Sciatic nerve (tissue), 2 donors: Measurements from ENCODE around the gene CDKL2. TPM values are rescaled to one million over a fixed set of nuclear protein-coding genes. Genes with fewer than 3 reads are reported as not detected.
A peak's percentile ranks its signal among the peaks of the same experiment; 100 is the strongest.
"Not testable (repeated sequence)": the region's sequence is repeated elsewhere in the genome, so short reads cannot be mapped to it uniquely, and the experiment has no call there.

Experiments
- ATAC-seq: fragments of 200-7000 bp; cut with Tn5 transposase; one replicate; pipeline ENCODE4 v1.9.1; 2020; ENCODE audit warnings: mild to moderate bottlenecking, moderate library complexity
- DNase-seq: peaks from one replicate; pipeline ENCODE4 v3.0.0-alpha.2; 2020; ENCODE audit warnings: low spot score
- intact Hi-C: fragments of 100-400 bp; cut with DNase I; formaldehyde crosslinking; loops from one replicate; pipeline ENCODE4 v1.14.2; 2022
- total RNA-seq: library from RNA; stranded (reverse); fragmentation: NEBNext Ultra II Directional; extraction: Animal tissue kit (Norgen Biotek cat#: 25700); gene quantifications from one replicate; pipeline ENCODE4 v1.2.1, GENCODE V29; 2021
- donor health status: DM: no; HTN: no; CAD: no.
- donor health status: DM: no; HTN: no; CAD: no.

Gene CDKL2
- total RNA-seq: 2.4 TPM

DNA sequence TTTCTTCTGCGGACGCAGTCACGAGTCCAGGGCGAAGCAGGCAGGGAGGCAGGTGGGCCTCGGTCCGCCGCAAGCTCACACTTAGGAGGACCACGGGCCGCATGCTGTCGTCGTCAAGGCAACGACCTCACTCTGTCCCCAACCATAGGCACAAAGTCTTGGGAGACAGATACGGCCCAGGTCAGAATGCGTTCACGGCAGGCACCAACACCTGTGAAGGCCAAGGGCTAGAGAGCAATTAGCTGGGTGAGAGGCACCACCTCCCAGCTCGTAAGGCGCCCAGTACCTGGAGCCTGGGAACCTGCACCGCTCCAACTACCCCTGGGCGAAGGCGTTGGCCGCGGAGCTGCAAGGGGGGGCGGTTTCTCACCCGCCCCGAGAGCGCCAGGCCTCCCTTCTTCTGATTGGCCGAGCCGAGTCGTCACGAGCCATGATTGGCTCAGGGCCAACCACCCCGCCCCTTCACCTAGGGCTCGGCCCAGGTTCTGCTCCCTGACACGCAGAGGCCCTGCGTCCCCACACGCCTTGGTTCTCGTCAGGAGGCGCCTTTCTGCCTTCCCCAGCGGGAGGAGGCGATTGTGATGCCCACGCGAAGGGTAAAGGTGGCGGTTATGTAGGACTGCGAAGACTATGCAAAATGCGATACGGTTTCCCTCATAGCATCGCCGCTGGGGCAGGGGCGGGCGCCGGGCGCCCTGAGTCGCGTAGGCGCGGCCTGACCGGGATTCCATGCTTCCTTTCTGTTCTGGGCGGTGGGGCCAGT, at the start of gene CDKL2:
Gene CDKL2, minus strand, starts transcription at position 355 of the 763 bp plus-strand sequence. CDS start 4,540 bp downstream, outside the sequence.
- DNase-seq: peak; percentile 87
- peak; percentile 93 for ATAC-seq
- intact Hi-C loops: no loop called here

DNA sequence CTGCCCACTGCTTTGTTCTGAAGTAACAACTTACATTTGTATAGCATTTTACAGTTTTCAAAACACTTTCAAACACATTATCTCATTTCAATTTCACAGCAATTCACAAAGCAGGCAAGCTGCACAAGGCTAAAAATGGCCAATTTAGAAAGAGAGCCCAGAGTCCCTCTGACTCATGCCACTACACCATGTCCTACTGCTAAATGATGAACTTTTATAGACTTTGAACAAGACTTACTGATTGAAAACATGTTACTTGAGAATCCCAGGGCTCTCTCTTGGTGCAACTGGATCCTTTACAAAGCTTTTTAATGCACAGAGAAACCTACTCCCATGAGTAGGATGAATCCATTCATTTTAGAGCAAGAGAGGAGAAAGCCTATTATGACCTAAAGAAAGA, 48.6 kb upstream of the CDKL2 start:
- intact Hi-C loops: loop anchor here (10.0 kb wide), 1 partner anchor 46 kb away; the partner anchor contains the start of gene USO1
- DNase-seq (no peak), ATAC-seq (no peak)

DNA sequence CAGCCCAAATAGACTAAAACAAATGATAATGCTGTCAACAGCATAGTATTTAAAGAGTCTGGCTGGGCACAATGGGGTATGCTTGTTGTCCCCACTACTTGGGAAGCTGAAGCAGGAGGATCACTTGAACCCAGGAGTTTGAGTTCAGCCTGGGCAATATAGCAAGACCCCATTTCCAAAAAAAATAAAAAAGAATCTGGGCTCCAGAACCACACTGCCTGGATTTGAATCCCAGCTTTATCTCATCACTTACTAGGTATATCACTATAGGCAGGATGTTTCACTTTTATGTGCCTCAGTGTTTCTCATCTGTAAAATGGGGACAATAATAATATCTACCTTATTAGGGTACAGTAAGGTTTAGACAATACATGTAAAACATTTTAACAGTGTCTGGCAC, 48.1 kb upstream of the CDKL2 start:
- intact Hi-C loops: loop anchor here (10.0 kb wide), 1 partner anchor 46 kb away; the partner anchor contains the start of gene USO1
- DNase-seq: no peak
- no peak for ATAC-seq

DNA sequence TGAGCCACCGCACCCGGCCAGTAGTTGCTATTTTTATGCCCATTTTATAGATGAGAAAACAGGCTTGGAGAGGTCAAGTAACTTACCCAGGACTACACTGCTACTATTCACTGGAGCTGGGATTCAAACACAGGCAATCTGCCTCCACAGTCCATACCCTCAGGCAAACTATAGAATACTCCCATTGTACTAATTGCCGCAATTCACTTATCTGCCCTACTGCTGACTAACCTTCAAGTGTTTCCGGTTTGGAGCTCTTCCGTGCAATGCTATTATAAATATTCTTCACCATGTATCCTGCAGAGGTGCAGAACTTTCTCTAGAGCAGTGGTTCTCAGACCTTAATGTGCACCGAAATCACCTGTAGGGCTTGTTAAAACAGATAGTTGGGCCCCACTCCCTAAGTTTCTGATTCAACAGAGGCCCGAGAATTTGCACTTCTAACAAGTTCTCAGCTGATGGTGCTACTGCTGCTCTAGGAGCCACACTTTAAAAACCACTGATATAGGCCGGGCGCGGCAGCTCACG, 44.7 kb upstream of the CDKL2 start:
- DNase-seq: no peak
- intact Hi-C loops: loop anchor here (10.0 kb wide), 1 partner anchor 50 kb away; the partner anchor contains the start of gene USO1
- ATAC-seq: no peak

DNA sequence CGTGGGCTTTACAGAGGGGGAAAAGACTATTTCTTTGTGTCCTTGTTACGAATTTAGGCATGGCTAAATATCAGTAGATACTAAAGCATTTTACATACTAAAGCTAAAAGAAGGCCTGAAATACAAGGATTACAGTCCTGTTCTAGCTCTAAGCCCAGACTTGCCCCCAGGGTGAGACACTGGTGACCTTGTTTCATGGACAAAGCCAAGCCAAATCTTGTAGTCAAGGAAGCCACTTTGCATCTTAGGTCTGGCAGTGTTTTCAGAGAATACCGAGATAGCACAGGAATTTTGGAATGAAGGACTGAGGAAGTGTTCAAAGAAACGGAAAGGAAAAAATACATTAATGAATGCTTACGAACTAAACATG, 43.6 kb upstream of the CDKL2 start:
- DNase-seq (no peak), ATAC-seq (peak; percentile 0)
- intact Hi-C loops: loop anchor here (10.0 kb wide), 1 partner anchor 51 kb away; the partner anchor contains the start of gene USO1

DNA sequence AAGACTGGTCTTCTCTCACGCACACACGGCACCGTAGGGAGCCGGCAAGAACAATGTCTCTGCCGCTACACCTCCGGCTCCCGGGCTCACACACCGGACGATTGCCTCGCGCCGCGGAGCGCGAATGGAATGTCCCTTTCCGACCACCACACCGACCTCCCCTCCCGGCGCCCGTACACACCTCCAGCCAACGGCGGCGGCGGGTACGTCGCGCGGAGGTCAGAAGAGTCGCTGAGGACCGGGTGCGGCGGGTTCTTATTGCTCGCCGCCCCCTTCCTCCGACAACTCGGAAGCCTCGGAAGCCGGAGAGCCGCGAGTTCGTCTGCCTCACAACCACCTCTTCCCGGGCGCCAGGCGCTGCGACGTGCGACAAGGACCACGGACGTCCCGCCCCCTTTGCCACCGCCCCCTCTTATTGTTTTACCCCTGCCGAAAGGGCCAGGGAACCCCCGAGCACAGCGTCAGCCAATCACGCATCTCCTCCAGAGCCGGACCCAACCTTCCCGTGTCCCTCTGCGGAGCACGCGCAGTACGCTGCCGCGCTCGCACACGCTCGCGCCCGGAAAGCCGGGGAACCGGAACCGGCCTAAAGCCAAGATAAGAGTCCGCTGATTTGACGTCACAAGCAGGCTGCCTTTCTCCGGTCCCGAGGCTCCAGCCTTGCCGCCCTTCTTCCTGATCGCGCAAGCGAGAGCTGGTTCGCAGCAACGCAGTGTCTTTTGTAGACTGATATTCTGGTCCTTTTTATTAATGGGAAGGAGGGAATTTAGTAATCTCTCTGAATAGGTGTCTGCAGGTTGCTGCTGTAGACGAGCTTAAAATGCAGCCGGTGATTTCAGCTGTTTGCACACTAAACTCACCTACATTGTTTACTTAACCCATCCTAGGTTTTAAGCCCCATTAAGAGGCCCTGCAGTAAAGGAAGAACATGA, 43.0 kb upstream of the CDKL2 start, which contains the start of gene G3BP2:
Gene G3BP2, minus strand, starts transcription at position 385 of the 932 bp plus-strand sequence. CDS start 11,386 bp downstream, outside the sequence.
- intact Hi-C loops: loop anchor here (10.0 kb wide), 1 partner anchor 52 kb away; the partner anchor contains the start of gene USO1
- DNase-seq (peak; percentile 98), ATAC-seq (peak; percentile 100)

DNA sequence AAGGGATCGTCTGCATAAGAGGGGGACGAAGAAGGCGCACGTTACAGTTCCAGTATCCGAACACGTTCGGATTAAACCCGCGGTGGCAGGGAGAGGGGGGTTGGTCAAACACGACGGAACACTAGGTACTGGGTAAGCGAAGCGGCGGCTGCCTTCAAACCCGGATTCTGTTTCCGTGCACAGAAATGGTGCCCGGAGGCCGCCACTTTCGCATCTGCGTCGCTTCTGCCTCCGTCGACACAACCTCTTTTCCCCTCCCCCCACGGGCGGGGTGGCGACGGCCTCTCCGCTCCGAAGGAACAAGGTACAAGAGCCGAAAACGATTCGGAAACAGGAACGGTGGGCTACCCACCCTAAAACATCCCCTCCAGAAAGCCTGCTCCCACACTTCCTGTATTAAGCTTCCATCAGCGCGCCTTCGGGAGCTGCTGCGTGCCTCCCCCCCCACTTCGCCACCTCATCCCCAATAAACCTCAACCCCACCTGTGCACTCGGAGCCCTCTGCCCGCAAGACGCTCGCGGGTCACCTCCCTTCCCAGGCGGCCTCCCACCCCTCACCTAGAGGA, 42.2 kb upstream of the CDKL2 start:
- ATAC-seq (peak; percentile 50), DNase-seq (peak; percentile 83)
- intact Hi-C loops: loop anchor here (10.0 kb wide), 1 partner anchor 52 kb away; the partner anchor contains the start of gene USO1

DNA sequence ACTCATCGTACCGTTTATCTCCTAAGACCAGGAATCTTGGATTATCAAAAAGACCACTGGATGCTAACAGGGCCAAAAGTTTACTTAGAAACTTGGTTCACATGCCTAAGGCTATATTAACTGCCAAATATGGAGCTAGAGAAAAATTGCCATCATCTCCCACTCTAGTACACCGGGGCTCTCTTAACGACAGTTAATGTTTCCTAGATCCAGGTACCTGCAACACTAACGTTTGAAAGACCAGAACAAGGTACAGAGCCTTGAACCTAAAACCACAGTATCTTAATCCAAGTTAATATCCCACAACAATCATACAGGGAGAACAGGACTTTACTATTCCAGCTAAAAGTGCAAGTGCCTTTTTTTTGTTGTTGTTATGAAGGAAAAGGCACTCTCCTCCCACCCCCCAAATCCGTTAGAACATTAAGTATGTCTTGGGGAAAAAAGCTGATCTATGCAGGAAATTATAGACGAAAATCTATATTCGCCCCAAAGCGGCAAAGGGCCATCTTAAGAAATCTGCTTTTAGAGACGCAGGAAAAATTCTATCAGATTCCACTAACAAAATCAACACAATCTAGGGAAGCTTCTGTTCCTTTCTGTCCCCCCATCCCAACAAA, 41.6 kb upstream of the CDKL2 start:
- intact Hi-C loops: loop anchor here (10.0 kb wide), 1 partner anchor 53 kb away; the partner anchor contains the start of gene USO1
- ATAC-seq: no peak
- no peak for DNase-seq

DNA sequence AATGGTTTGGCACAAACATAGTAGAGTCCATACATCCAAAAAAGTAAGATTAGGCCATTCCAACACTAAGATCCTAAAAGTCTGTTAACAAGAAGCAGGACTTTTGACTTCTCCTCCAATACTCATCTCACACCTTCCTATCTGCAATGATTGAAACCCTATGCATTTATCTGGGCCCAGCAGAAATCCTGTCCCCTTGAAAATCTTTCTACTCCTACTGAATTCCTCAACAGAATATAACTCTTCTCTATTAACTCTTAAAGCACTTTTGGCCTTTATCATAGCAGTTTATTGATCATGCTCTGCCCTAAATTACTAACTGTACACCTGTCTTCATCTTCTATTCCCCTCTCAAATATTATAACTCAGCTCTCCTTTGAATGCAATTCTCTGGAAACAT, 38.3 kb upstream of the CDKL2 start:
- no peak for ATAC-seq
- no peak for DNase-seq
- intact Hi-C loops: no loop called here

DNA sequence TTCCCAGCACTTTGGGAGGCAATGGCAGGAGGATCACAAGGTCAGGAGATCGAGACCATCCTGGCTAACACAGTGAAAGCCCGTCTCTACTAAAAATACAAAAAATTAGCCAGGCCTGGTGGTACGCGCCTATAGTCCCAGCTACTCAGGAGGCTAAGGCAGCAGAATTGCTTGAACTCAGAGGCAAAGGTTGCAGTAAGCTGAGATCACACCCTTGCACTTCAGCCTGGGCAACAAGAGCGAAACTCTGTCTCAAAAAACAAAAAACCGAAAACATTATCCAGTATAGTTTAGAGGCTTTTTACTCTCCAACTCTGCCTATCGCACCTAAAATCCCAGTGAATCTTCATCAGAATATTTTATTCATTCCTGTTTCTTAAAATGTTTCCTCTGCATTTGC, 37.3 kb upstream of the CDKL2 start:
- intact Hi-C loops, ATAC-seq, DNase-seq: not testable (repeated sequence)

DNA sequence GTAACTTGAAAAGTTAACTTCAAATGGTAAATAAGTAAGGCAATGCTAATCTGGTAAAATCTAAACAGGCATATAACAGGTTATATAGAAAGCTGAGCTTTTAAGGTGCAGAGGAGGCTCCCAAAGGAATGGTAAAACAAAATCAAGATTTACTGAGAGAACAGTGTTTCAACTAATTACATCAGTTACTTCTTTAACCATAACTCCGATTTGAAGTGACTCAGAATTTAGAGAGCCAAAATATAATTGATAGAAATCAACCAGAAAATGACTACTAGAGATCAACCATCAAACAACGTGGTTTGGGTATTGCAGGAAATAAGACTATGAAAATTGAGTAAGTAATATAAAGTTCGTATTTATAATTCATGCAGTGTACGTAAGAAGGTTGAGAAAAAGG, 36.0 kb upstream of the CDKL2 start:
- ATAC-seq (no peak), DNase-seq (no peak)
- intact Hi-C loops: no loop called here

DNA sequence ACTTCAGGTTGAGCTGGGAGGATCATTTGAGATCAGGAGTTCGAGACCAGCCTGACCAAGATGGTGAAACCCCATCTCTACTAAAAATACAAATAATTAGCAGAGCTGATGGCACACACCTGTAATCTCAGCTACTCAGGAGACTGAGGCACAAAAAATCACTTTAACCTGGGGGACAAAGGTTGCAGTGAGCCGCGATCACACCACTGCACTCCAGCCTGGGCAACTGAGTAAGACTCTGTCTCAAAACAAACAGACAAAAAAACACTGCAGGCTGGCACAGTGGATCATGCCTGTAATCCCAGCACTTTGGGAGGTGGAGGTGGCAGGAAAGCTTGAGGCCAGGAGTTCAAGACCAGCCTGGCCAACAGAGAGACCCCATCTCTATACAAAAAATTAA, 34.3 kb upstream of the CDKL2 start:
- intact Hi-C loops, ATAC-seq, DNase-seq: not testable (repeated sequence)

DNA sequence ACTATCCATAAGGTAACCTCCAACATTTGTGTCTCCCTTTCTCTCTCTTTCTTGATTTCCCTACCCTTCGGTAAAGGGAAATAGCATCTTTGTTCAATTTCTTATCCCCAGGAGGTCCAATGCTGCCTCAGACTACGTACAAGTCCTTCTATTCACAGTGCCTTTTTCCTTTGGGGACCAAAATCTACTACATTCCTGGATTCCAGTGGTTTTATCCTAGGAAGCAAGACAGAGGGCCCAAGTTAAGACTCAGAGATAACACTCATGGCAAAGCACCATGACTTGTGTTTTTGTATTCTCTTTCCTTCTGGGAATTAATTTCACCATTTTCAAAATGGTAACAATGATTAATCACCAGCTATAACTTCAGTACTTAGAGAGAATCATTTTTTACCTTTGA, 32.3 kb upstream of the CDKL2 start:
- intact Hi-C loops: no loop called here
- ATAC-seq (no peak), DNase-seq (no peak)

DNA sequence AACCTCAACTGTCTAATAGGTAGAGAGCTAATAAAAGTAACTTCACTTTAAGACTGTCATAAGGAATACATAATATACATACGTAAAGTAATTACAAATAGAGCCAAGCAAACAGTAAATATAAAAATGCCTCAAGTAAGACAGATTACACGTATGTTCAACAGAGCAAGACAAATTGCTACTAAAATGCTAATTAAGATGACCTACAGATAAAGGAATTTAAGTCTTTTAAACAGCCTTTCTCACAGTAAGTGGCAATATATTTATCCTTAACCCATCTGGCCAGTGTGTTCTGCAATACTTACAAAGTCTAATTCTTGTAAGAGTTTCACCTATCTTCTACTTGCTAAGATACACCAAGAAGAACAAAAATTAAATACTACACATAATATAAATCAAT, 30.2 kb upstream of the CDKL2 start:
- intact Hi-C loops: no loop called here

DNA sequence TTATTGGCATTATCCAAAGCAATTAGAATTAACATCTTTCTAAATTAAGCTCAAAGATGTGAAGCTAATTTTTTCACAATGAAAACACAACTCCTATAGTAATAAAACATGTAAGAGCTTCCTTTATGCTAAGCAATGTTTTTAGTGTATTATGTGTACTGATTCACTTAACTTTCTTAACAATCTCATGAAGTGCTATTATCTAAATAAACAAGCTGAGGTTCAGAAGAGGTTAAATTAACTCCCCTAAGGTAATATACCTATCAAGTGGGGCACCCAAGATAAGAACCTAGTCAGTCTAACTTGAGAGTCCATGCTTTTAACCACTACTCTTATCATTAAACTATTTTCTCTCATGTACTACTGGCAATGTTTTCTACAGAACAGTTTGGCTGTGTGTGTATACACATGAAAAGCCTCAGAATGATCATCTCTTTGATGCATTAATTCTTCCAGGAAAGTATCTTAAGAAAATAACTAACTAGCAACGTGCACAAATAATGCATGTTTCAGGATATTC, 29.2 kb upstream of the CDKL2 start:
- DNase-seq: no peak
- intact Hi-C loops: no loop called here
- ATAC-seq: no peak

More for the DNA sequence above, 30.2 kb upstream of the CDKL2 start:
- DNase-seq (no peak), ATAC-seq (no peak)

DNA sequence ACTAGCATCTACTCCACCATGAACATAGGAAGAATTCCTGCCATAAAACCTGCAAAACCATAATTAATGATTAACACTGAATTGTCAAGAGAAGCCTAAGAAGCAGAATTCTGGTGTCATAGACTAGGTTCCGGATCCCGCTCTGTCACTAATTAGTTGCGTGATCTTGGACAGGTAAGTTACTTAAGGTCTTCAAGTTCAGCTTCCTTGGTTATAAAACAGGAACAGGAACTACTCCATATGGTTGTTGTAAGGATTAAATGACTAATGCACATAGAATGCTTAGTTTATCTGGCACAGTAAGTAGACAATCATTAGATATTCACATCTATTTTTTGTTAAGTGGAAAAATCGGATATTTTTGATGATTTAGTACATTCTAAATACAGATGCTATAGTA, 28.5 kb upstream of the CDKL2 start:
- DNase-seq (no peak), ATAC-seq (no peak)
- intact Hi-C loops: no loop called here

DNA sequence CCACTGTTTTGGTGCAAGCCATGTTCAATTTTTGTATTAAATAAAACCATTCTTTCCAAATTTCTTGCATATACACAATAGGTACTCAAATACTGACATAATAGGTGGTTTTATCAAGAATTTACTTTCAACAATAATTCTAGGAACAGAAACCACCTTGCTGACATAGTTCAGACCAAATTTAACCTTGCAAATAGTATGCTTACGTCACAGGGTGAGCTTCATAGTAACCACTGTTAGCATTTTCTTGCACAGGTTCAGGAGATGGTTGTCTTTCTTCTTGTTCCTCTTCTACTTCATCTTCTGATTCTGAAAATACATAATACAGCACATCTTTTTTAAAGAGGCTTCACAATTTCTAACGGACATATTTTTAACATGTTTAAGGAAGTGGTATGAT, 25.2 kb upstream of the CDKL2 start:
- DNase-seq (no peak), ATAC-seq (no peak)
- intact Hi-C loops: no loop called here

DNA sequence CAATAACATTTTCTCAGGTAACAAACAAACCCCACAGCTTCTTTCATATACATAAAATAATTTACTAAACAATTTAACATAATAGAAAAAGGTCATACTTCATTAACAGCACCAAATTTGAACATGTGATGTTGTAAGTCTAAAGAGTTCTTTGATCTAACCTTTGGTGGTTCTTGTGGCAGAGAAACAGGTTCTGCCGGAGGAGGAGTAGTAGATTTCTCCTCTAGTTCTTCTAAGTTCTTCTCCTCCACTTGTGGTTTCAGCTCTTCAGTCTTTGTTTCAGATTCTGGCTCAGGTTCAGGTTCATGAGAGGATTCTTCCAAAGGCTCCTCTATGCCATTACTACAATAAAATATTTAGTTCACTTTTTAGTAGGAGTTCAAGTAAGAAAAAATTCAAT, 24.6 kb upstream of the CDKL2 start:
- no peak for DNase-seq
- intact Hi-C loops: no loop called here
- no peak for ATAC-seq
